KMS-11 (cell line): Measurements from ENCODE around the gene OAF.

Experiments
- H2AFZ ChIP-seq: fragments of 200-600 bp; sonication (generic); 2 replicates; pipeline ENCODE4 v1.6.1; 2016; ENCODE audit warnings: antibody characterized with exemption, mixed run types, low read depth
- H3K27ac ChIP-seq: fragments of 200-600 bp; sonication (generic); 2 replicates; pipeline ENCODE4 v1.6.1; 2016; ENCODE audit warnings: mild to moderate bottlenecking, mixed run types
- H3K27me3 ChIP-seq: fragments of 200-600 bp; sonication (generic); 2 replicates; pipeline ENCODE4 v1.6.1; 2017; ENCODE audit warnings: mild to moderate bottlenecking, low read depth, mixed run types, moderate library complexity; ENCODE audit not compliant: insufficient read depth
- H3K36me3 ChIP-seq: fragments of 200-600 bp; sonication (generic); 2 replicates; pipeline ENCODE4 v1.6.1; 2017; ENCODE audit warnings: mild to moderate bottlenecking, mixed run types; ENCODE audit not compliant: insufficient read depth
- H3K4me1 ChIP-seq: fragments of 200-600 bp; sonication (generic); 2 replicates; pipeline ENCODE4 v1.6.1; 2016; ENCODE audit warnings: mild to moderate bottlenecking, low read depth, mixed run types; ENCODE audit not compliant: poor library complexity, severe bottlenecking
- H3K4me2 ChIP-seq: fragments of 200-600 bp; sonication (generic); 2 replicates; pipeline ENCODE4 v1.7.0; 2016; ENCODE audit warnings: mild to moderate bottlenecking, mixed run types
- H3K4me3 ChIP-seq: fragments of 200-600 bp; sonication (generic); IDR thresholded peaks from 2 replicates; pipeline ENCODE4 v1.6.1; 2017; ENCODE audit warnings: low read depth, low read length, mixed read lengths; ENCODE audit not compliant: insufficient read depth
- H3K79me2 ChIP-seq: fragments of 200-600 bp; sonication (generic); 2 replicates; pipeline ENCODE4 v1.6.1; 2016; ENCODE audit warnings: low read depth, mixed run types; ENCODE audit not compliant: insufficient read depth
- H3K9ac ChIP-seq: fragments of 200-600 bp; sonication (generic); 2 replicates; pipeline ENCODE4 v1.6.1; 2016; ENCODE audit warnings: mild to moderate bottlenecking, mixed run types
- H4K20me1 ChIP-seq: fragments of 200-600 bp; sonication (generic); 2 replicates; pipeline ENCODE4 v1.6.1; 2016; ENCODE audit warnings: mild to moderate bottlenecking, mixed run types; ENCODE audit not compliant: insufficient read depth
- TF ChIP-seq, protein P1 (sequence below): fragments of 200-600 bp; sonication (generic); conservative IDR thresholded peaks from 2 replicates; pipeline ENCODE4 v1.6.1; 2017; ENCODE audit warnings: low read depth, mild to moderate bottlenecking, antibody characterized with exemption, low read length, moderate library complexity, mixed read lengths

OAF gene

DNA sequence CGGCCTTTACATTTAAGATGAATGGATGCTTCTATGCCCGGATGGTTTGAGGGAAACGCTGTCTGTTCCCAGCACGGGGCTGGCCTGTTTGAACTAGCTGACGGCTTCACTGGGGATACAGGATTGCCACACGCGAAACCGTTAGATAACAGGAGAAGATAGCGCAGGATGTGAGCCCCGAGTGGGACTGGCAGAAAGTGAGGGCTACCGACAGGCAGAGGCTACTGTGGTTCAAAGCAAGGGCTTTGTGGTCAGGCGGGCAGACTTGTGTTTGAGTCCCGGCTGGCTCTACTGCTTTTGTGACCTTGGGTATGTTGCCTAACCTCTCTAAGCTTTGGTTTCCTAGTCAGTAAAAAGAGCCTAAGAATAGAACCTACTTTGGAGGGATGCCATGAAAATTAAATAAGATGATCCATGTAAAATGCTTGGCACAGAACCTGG, 2.8 kb upstream of the OAF start:
- no peak overlapping the region for H2AFZ ChIP-seq
- H3K27me3 ChIP-seq, result no peaks in the 10 kb centered on the region
- no peaks in the 10 kb centered on the region for H4K20me1 ChIP-seq
- H3K9ac ChIP-seq, result no peak overlapping the region
- no peak overlapping the region for H3K4me2 ChIP-seq
- no peaks in the 10 kb centered on the region for H3K36me3 ChIP-seq
- no peak overlapping the region for H3K4me3 ChIP-seq
- no peaks in the 10 kb centered on the region for H3K4me1 ChIP-seq
- TF ChIP-seq, protein P1, sequence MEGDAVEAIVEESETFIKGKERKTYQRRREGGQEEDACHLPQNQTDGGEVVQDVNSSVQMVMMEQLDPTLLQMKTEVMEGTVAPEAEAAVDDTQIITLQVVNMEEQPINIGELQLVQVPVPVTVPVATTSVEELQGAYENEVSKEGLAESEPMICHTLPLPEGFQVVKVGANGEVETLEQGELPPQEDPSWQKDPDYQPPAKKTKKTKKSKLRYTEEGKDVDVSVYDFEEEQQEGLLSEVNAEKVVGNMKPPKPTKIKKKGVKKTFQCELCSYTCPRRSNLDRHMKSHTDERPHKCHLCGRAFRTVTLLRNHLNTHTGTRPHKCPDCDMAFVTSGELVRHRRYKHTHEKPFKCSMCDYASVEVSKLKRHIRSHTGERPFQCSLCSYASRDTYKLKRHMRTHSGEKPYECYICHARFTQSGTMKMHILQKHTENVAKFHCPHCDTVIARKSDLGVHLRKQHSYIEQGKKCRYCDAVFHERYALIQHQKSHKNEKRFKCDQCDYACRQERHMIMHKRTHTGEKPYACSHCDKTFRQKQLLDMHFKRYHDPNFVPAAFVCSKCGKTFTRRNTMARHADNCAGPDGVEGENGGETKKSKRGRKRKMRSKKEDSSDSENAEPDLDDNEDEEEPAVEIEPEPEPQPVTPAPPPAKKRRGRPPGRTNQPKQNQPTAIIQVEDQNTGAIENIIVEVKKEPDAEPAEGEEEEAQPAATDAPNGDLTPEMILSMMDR, result no peak
- H3K79me2 ChIP-seq, result no peaks in the 10 kb centered on the region
- no peak overlapping the region for H3K27ac ChIP-seq

DNA sequence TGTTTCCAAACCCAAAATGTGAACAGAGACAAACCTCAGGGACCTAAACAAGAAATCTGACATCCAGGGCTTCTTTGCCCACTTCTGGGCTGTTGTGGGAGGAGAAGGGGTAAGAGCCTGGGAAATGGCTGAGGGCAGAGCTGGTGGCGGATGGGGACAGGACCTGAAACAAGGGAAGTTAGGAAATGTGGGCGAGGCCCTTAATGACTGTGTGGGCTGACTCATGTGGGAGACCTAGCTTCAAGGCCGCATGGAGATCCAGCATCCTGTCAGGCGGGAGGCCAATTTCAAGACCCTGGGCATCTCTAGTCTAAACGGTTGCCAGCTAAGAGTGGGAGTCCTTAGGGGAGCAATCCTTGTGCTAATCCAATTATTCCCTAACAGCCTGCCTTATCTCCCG, 2.1 kb upstream of the OAF start:
- Histone ChIP-seq H3K36me3 (no peaks in the 10 kb centered on the region), H3K4me2 (no peak overlapping the region), H3K27ac (no peak overlapping the region), H3K4me1 (no peaks in the 10 kb centered on the region), H2AFZ (no peak overlapping the region), H3K4me3 (no peak overlapping the region), H3K79me2 (no peaks in the 10 kb centered on the region), H3K9ac (no peak overlapping the region), H4K20me1 (no peaks in the 10 kb centered on the region), H3K27me3 (no peaks in the 10 kb centered on the region)
- TF ChIP-seq, protein P1, result no peak

DNA sequence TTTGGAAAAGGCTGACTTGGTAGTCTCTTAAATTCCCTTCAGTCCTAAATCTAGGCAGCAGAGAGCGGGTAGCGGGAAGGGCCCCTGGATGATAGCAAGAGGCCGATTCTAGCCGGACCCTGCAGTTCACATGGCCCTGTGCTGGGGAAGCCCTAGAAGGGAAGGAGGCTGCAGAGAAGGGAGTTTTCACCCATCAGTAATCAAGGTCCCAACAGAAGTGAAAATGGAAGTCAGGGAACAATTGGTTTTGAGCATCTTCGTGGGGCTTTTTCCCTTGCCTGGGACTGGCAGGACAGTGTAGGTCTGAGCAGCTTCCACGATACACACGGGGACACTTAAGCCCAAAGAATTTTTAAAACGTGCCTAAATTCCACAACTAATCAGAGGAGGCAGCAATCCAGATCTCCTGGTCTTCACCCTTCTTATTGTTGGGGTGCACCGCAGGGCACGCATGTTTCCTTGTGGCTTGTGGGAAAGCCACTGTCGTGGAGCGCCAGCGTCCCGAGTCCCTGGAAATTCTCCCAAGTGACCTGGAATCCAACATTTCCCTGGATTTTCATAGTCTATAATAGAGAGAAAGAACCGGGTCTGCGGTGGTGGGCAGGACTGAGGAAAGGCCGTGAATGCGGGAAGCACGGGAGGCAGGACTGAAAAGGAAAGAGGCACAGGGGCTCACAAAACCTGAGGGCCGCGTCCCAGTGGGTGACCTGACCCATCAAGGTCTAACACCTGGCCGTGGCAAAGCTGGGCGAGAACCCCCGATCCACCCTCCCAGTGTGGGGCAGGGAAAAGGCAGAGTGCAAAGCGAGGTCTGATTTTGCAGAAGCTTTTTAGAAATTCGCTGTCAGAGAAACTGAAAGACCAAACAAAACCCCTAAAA, 846 bp upstream of the OAF start:
- Histone ChIP-seq H4K20me1 (no peaks in the 10 kb centered on the region), H3K9ac (peak overlapping the region; percentile 85), H3K27me3 (no peaks in the 10 kb centered on the region), H3K4me3 (no peak overlapping the region), H3K36me3 (no peaks in the 10 kb centered on the region), H3K4me1 (no peaks in the 10 kb centered on the region), H3K79me2 (no peaks in the 10 kb centered on the region), H3K27ac (peak overlapping the region; percentile 66), H2AFZ (peak overlapping the region; percentile 90), H3K4me2 (peak overlapping the region; percentile 99)
- TF ChIP-seq, protein P1, result no peak

- H4K20me1 ChIP-seq, result no peaks in the 10 kb centered on the region
These were observed 858 bp downstream of the OAF start for GRCh38 chr11:120211522-120212258.

More at GRCh38 chr11:120211522-120212258, 858 bp downstream of the OAF start:
- Histone ChIP-seq H3K4me2 (peak overlapping the region; percentile 82), H3K27me3 (no peaks in the 10 kb centered on the region), H3K4me1 (no peaks in the 10 kb centered on the region), H2AFZ (peak overlapping the region; percentile 41; the same call in 1 of the 2 replicates), H3K36me3 (no peaks in the 10 kb centered on the region), H3K79me2 (no peaks in the 10 kb centered on the region), H3K27ac (no peak overlapping the region), H3K9ac (peak overlapping the region; percentile 85), H3K4me3 (no peak overlapping the region)
- TF ChIP-seq, protein P1, result no peak
